ENCODE measurements around the gene IRF2BP1.
"Not testable (repeated sequence)": the region's sequence is repeated elsewhere in the genome, so short reads cannot be mapped to it uniquely, and the experiment has no call there.

Gene IRF2BP1

DNA sequence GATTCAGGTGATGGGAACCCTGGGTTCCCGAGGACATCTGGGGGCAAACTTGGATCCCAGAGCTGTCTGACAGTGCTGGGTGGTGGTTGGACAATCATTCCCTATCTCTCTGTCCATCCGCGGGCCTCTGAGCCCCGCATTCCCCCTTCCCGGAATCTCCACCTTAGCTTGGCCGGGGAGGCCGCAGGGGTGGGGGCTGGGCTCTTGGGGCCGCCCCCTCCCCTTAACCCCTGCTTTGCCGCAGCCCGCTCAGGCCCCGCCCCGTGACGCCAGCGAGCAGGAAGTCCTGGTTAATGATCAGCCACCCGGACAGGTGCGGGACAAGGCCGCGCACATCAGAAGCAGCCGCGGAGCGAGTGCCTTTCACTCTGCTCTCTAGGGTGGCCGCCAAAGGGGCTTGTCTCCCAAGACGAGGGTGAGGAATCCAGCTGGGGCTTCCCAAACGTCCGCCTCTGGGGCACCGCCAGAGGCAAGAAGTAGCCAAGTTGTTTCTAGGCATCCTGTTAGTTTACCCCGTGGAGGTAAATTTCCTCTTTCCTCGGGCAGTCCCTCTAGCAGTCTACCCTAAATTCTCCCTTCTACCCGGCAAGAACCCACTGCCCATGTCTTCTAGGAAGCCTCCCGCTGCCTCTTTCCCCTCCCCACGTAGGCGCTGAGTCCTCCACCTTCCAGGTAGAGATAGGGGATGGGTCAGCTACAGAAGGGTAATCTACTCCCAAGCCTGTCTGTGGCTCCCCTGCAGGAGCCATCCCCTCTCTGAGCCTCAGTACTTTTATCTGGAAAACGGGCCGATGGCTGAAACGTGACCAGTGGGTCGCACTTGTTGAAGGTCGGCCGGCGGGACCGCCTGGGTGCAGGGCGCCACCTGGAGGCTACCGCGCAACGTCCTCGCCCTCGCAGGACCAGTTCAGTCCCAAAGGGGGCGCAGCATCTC is 3.0 kb downstream of the IRF2BP1 start:
- no peak for DNase-seq (ENCODE audit: low read depth)

DNA sequence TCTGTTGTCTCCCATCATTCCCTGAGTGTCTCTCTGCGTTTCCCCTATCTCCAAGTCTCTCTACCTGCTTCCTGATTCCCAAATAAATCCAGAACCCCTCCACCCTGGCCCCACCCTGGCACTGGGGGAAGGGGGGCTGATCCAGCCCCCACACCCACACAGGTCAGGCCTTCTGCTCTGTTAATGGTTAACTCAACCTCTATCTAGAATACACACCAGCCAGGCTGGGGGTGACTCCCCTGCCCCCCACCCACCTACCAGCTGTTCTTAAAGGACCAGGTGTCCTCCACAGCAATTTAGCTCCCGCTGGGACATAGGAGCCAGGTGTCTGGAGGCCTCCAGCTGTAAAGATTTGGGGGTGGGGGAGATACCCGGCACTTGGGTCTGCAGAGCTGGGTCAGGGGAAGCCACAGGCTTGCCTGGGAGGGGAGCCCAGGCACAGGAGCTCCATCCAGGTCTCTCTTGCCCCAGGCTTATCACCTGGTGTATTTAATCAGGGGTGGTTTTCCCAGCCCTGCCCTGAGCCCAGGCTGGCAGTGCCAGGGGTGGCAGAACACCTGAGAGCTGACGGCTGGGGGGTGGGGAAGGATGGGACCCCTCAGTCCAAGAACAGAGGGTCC is 3.9 kb downstream of the IRF2BP1 start:
- no peak for DNase-seq (ENCODE audit: low read depth)

DNA sequence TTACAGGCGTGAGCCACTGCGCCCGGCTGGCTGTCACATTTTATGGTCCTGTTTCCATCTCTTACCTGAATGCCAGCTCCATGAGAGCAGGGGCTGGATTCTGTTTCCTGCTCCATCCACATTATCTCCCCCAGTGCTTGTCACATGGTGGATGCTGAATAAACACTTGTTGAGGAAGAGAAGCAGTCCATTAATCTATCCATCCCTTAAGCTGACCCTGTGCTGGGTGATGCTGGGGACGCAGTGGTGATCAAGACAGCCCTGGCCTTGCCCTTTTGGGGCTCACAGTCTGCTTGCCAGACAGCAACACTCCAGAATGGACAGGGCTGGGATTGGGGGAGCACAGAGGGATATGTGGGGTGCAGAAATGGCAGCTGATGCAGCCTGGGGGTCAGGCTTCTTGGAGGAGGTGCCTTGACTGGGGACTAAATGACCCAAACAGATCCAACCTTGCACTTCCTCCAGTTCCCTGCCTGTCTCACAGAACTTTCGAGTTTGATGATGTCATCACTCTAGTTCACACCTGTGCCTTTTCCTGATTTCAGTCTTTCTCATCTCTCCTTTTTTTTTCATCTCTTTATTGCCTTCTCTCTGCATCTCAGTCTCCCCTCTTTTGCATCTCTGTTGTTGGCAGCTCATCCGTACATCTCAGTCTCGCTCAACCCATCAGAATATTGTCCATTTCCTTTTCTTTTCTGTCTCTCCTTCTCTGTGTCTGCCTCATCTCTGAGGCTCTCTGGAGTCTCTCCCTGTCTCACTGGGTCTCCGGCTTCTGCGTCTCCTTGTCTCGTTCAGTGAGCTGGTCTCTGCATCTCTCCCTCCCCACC is 4.6 kb downstream of the IRF2BP1 start:
- no peak for DNase-seq (ENCODE audit: low read depth)

DNA sequence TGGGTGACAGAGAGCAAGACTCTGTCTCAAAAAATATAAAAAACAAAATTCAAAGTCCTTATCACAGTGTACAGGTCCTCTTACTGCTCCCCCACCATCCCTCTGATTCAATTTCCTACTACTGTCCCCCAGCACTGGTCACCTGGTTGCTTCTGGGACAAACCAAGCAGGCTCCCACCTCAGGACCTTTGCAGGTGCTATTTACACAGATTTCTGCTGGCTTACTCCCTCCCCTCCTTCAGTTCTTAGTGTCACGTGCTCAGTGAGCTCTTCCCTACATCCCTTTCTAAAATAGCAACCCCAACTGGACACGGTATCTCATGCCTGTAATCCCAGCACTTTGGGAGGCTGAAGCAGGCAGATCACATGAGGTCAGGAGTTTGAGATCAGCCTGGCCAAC is 6.0 kb downstream of the IRF2BP1 start:
- DNase-seq (ENCODE audit: low read depth) = no peak

DNA sequence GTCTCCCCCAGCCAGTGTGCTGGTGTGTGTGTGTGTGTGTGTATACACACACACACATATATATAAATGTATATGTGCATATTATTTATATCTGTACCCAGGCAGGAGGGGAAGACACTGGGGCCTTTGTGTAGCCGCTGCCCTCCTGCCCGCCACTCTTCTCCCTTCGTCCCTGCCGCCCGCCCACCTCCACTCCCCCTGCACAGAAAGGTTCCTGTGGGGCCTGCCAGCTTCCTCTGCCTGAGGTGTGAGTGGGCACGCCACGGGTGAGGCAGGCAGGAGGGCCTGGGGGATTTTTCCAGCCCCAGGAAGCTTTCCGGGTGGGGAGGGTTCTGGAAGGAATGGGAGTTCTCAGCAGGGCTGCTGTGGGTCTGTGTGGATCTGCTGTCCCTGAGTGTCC is 6.9 kb downstream of the IRF2BP1 start:
- DNase-seq (ENCODE audit: low read depth) = no peak

DNA sequence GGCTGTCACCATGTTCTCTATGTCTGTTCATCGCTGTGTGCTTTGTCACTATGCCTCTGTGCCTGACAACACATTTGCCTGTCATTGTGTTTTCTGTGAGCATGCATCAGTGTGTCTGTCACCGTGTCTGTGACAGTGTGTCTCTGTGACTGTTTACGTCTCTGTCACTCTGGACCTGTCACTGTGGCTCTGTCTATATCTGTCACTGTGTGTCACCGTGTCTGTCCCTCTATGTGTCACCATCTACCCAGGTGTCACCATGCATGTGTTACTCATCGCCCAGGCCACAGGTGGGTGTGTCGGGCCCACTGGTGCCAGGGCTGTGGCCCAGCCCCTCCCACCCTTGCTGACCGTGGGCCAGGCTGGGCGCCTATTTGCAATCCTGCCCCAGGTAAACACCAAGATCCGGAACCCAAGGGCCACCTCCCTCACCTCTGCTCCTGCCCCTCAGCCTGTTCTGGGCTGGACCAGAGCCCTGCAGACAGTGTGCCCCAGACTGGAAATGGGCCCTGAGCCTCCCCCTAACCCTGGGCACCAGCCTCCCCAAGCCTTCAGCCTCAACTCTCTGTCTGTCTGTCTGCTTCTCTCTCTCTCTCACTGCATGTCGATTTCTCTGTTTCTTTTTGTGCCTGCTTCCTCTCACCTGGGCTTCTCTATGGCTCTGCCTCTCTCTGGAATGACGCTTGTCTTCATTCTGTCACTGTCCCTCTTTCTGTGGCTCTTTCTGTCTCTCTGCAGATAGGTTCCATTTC is 7.7 kb downstream of the IRF2BP1 start:
- no peak for DNase-seq (ENCODE audit: low read depth)

DNA sequence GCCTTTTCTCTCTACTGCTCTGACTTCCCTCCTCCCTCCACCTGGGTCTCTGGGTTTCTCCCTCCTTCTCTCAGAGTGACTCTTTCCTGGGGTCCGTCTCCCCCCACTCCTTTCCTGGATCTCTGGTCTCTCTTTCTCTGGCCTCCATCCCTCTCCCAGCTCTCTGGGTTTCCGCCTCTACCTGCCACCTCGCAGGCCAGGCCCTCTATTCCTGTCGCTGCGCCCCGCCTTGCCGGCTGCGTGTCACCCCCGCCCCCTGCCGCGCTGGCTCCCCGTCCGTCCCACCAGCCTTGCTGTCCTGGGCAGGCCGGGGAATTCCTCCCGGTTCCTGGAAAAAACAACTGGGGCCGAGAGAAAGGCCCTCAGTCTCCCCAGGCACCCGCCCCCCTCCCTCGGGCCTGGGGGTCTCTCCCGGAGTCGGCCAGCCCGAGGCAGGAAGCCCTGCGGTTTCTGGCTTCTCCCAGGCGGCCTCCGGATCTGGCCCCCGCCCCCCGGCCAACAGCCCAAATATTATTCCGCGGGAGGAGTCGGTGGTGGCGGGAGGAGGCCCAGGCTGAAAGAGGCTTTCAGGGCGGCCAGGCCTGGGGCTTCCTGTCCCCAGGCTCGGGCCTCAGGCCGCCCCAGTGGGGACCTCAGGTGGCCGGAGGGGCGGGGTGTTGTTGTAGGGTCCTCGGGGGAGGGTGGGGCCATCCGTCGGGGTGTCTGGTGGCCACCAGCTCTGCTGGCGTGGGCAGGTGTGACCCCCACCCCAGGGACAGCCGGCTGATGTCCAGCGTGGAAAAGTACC is 9.3 kb downstream of the IRF2BP1 start:
- DNase-seq (ENCODE audit: low read depth) = no peak

DNA sequence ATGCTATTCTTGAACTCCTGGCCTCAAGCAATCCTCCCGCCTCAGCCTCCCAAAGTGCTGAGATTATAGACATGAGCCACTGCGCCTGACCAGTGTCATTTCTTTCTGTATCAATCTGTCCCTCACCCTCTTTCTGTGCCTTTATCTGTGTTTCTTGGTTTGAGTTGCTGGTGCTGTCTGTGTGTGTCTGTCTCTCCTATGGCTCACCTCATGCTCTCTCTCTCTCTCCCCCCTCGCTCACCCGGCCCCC is 9.9 kb downstream of the IRF2BP1 start:
- no peak for DNase-seq (ENCODE audit: low read depth)

DNA sequence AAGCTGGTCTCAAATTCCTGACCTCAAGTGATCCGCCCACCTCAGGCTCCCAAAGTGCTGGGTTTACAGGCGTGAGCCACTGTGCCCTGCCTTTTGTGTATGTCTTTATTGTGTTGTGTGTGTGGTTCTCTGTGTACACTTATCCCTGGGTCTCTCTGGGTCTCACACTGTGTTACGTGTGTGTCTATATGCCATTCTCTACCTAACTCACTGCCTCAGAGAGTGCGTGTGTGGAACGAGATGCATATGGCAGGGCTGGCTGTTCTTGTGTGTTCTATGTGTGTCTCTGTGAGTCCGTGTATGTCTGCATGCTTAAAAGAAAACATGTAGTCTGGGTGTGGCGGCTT is 11.3 kb downstream of the IRF2BP1 start:
- DNase-seq (ENCODE audit: low read depth) = no peak

DNA sequence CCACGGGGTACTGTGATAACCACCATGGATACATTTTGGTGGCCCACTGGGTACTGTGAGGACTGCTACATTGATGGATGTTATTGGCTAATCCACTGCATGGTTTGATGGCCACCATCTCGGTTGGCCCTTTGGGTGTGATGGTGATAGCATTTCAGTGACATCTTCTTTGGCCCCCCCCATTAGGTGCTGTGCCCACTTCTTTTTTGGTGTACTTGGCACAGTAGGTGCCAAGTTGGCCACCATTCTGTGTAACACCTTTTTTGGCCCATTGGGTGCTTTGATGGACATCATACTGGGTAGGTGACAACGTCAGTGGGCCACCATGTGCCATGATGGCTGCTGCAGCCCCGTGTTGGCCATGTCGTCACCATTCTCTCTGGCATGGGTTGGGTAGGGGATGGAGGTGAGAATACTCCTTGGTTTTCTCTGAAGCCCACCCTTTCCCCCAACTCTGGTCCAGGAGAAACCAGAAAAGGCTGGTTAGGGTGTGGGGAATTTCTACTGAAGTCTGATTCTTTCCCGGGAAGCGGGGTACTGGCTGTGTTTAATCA is 12.6 kb downstream of the IRF2BP1 start:
- DNase-seq (ENCODE audit: low read depth) = no peak

DNA sequence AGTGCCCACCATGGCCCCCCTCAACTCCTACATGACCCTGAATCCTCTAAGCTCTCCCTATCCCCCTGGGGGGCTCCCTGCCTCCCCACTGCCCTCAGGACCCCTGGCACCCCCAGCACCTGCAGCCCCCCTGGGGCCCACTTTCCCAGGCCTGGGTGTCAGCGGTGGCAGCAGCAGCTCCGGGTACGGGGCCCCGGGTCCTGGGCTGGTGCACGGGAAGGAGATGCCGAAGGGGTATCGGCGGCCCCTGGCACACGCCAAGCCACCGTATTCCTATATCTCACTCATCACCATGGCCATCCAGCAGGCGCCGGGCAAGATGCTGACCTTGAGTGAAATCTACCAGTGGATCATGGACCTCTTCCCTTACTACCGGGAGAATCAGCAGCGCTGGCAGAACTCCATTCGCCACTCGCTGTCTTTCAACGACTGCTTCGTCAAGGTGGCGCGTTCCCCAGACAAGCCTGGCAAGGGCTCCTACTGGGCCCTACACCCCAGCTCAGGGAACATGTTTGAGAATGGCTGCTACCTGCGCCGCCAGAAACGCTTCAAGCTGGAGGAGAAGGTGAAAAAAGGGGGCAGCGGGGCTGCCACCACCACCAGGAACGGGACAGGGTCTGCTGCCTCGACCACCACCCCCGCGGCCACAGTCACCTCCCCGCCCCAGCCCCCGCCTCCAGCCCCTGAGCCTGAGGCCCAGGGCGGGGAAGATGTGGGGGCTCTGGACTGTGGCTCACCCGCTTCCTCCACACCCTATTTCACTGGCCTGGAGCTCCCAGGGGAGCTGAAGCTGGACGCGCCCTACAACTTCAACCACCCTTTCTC is 13.6 kb downstream of the IRF2BP1 start:
- no peak for DNase-seq (ENCODE audit: low read depth)

DNA sequence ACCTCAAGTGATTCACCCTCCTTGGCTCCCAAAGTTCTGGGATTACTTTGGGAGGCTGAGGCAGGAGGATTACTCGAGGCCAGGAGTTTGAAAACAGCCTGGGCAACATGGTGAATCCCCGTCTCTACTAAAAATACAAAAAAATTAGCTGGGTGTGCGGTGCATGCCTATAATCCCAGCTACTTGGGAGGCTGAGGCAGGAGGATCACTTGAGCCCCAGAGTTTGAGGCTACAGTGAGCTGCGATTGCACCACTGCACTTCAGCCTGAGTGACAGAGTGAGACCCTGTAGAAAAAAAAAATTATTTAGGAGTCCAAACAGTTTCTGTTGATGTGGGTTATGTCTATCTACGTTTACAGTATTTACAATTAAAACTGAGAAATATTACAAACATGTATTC is 15.1 kb downstream of the IRF2BP1 start:
- no peak for DNase-seq (ENCODE audit: low read depth)

DNA sequence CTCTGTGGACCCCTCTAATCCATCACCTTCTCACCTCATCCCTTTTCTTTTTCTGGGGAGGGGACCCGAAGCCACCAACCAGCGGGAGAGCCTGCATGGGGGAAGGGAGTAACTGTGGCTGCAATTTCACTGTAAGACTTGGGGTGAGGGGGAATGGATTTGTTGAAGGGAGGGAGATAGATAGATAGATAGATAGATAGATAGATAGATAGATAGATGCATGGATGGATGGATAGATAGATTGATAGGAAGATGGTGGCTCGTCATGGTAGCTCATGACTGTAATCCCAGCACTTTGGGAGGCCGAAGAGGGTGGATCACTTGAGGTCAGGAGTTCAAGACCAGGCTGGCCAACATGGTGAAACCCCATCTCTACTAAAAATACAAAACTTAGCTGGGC is 18.7 kb downstream of the IRF2BP1 start:
- DNase-seq (ENCODE audit: low read depth) = not testable (repeated sequence)

DNA sequence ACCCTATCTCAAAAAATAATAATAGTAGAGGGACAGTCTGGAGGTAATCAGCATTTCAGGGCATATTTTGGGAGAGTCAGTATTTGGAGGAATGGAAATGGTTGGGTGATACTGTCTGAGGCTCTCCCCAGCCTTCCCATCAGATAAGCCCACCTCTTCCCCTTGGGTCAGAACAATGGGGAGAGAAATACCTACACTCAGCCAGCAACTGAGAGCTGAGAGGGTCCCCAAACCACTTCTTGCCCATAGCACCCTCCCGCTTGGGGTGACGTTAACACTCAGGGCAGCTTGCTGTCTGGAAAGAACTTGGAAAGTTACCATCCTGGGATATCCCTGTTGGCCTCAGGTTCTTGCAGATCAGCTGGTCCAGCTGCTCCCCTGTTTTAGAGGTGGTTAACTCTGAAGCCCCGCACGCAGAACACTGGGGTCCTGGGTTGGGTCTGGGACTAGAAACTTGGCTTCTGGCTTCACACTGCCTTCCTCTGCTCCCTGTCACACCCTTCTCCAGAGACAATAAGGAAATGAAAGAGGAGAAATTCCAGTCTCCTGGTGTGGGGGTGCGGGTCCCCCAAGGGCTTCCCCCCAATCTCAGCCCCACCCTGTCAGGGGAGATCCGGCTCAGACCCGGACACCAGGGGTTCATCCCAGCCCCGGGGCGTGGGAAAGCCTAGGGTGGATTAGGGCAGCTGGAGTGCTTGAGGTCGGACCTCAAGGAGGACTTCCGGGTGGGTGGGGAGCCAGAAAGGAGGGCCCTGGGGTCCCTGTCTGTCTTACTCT is 19.4 kb downstream of the IRF2BP1 start:
- no peak for DNase-seq (ENCODE audit: low read depth)

DNA sequence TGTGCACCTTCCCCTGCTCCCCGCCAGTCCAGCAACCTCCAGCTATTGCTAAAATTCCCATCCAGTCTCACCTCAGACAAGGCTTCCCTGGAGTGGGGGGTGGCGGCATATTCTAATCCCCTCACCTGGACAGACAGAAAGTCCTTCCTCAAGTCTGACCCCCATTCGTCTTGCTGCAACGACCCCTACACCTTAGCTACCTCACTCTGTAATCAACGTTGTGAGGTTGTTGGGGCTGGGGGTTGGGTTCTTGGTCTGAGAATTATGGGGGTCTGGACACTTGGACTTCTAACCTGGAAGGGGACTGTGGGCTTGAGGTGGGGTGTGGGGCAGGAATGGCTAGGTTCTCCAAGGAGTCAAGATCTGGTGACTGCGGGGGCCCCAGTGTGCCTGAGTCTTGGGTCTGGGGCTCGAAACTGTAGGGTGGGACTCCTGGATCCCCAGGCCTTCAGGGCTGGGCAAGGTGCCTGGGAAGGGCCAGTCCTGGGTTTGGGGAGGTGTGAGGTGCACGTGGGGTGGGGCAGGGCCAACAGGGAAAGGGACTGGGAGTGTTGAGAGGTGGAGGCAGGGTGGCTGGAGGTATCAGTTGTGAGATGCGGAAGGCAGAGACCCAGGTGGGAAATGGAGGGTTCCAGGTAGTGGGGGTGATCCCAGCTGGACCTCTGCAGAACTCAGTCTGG is 20.5 kb downstream of the IRF2BP1 start:
- no peak for DNase-seq (ENCODE audit: low read depth)

DNA sequence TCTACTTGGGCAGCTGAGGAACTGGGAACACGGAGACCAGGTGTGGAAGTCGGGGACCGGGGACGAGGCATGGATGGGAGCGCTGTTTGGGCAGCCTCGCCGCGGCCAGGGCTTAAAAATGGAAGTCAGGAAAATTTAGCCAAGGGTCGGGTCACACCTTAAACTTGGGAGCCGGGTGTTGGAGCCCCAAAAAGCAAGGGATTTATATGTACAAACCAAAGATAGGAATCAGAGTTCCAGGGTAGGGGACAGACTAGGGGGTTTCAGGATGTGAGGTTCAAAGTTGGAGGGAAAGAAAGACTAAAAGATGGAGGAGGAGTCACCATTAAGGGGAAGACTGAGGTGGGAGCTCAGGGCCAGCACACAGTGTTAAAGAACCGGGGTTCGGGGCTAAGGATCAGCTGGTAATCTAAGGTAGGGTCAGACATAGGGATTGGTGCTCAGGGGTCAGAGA is 21.3 kb downstream of the IRF2BP1 start:
- no peak for DNase-seq (ENCODE audit: low read depth)

DNA sequence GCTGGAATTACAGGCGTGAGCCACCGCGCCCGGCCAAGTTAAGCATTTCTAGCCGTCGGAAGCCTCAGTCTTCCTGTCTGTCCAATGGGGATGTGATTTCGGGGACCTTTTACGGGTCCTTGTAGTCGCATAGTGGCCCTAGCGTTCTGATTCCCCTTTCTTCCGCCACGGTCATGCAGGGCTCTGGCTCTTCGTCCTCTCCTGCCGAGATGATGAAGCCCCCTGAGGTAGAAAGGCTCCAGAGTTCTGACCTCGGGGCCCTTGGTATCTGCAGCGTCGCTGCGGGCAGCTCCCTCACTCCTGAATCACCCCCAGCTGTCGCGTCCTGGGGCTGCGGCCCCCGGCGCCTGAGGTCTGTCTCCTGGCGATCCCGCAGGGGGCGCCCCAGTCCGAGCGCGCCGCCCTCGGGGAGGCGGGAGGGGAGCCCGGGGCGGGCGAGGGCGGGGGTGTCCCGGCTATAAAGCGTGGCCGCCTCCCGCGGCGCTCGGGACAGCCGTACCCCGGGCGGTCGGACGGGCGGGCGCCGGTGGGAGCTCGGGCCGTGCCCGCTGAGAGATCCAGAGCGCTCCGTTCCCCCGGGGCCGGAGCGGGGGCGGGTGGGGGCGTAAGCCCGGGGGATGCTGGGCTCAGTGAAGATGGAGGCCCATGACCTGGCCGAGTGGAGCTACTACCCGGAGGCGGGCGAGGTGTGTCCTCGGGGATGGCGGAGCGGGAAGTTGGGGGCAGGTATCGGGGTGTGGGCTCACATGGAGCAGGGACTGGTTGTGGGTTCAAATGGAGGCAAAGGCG is 21.9 kb downstream of the IRF2BP1 start, which contains the start of gene FOXA3:
FOXA3 (plus strand) TSS at position 487 of the 789 bp plus-strand sequence; CDS start at position 618, 131 bp downstream.
- DNase-seq (ENCODE audit: low read depth) = no peak

DNA sequence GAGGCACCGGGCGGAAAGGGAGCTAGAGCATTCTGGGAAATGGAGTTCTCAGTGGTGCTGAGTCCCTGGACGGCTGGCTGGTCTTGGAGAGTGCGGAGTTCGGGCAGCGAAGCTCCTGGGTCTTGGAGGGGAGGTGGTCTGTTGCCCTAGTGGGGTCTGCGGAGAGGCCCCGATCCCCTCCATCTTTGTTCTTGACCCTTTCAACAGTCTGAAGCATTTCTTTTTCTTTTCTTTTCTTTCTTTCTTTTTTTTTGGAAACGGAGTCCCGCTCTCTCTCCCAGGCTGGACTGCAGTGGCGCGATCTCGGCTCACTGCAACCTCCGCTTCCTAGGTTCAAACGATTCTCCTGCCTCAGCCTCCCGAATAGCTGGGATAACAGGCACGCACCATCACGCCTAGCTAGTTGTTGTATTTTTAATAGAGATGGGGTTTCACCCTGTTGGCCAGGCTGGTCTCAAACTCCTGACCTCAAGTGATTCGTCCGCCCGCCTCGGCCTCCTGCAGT is 22.6 kb downstream of the IRF2BP1 start:
- DNase-seq (ENCODE audit: low read depth) = no peak
